Measurements from ENCODE around the gene C3orf22.

C3orf22 gene

GRCh38 chr3:126546013-126546412, 12.7 kb downstream of the C3orf22 start:
- H3K4me3 ChIP-seq (replicated peaks; ENCODE audit: insufficient read depth, low read length) = no peak overlapping the region
- DNase-seq (ENCODE audit: low read depth in 1 of 2, low spot score in 1 of 2) = no peak
- no peaks in the 10 kb centered on the region for H3K27me3 ChIP-seq (ENCODE audit: insufficient read depth, poor library complexity, severe bottlenecking)
- H3K27ac ChIP-seq (replicated peaks) = no peak overlapping the region
- TF ChIP-seq POLR2AphosphoS5 (IDR thresholded peaks at IDR 0.05; ENCODE audit: low read depth) = no peak

GRCh38 chr3:126545544-126545943, 13.2 kb downstream of the C3orf22 start:
- no peak for DNase-seq (ENCODE audit: low read depth in 1 of 2, low spot score in 1 of 2)
- TF ChIP-seq POLR2AphosphoS5 (IDR thresholded peaks at IDR 0.05; ENCODE audit: low read depth) = no peak
- TF ChIP-seq GABPA (IDR thresholded peaks at IDR 0.05; ENCODE audit: low read depth) = no peak
- TF ChIP-seq REST (IDR thresholded peaks at IDR 0.05; ENCODE audit: insufficient replicate concordance, low read depth) = no peak
- no peak for TF ChIP-seq CTCF (IDR thresholded peaks at IDR 0.05; ENCODE audit: insufficient read depth, low read length)
- TF ChIP-seq SPI1 (IDR thresholded peaks at IDR 0.05; ENCODE audit: borderline replicate concordance, low read depth) = no peak
- Histone ChIP-seq H3K27ac (replicated peaks) (no peak overlapping the region), H3K27me3 (ENCODE audit: insufficient read depth, poor library complexity, severe bottlenecking) (no peaks in the 10 kb centered on the region), H3K4me3 (replicated peaks; ENCODE audit: insufficient read depth, low read length) (no peak overlapping the region)

GRCh38 chr3:126544596-126545281, 14.0 kb downstream of the C3orf22 start:
- TF ChIP-seq CTCF (IDR thresholded peaks at IDR 0.05; ENCODE audit: insufficient read depth, low read length) = no peak
- no peak for TF ChIP-seq GABPA (IDR thresholded peaks at IDR 0.05; ENCODE audit: low read depth)
- no peak for TF ChIP-seq POLR2AphosphoS5 (IDR thresholded peaks at IDR 0.05; ENCODE audit: low read depth)
- TF ChIP-seq REST (IDR thresholded peaks at IDR 0.05; ENCODE audit: insufficient replicate concordance, low read depth) = no peak
- no peak for TF ChIP-seq SPI1 (IDR thresholded peaks at IDR 0.05; ENCODE audit: borderline replicate concordance, low read depth)
- no peak for DNase-seq (ENCODE audit: low read depth in 1 of 2, low spot score in 1 of 2)
- no peak overlapping the region for H3K4me3 ChIP-seq (replicated peaks; ENCODE audit: insufficient read depth, low read length)
- H3K27ac ChIP-seq (replicated peaks) = no peak overlapping the region
- no peaks in the 10 kb centered on the region for H3K27me3 ChIP-seq (ENCODE audit: insufficient read depth, poor library complexity, severe bottlenecking)

- TF ChIP-seq REST (IDR thresholded peaks at IDR 0.05; ENCODE audit: insufficient replicate concordance, low read depth) = no peak
- no peak for TF ChIP-seq GABPA (IDR thresholded peaks at IDR 0.05; ENCODE audit: low read depth)
- TF ChIP-seq CTCF (IDR thresholded peaks at IDR 0.05; ENCODE audit: insufficient read depth, low read length) = no peak
- TF ChIP-seq POLR2AphosphoS5 (IDR thresholded peaks at IDR 0.05; ENCODE audit: low read depth) = no peak
- no peak for TF ChIP-seq SPI1 (IDR thresholded peaks at IDR 0.05; ENCODE audit: borderline replicate concordance, low read depth)
- no peak for DNase-seq (ENCODE audit: low read depth in 1 of 2, low spot score in 1 of 2)
- Histone ChIP-seq H3K27me3 (ENCODE audit: insufficient read depth, poor library complexity, severe bottlenecking) (no peaks in the 10 kb centered on the region), H3K27ac (replicated peaks) (no peak overlapping the region), H3K4me3 (replicated peaks; ENCODE audit: insufficient read depth, low read length) (no peak overlapping the region)
Observed at GRCh38 chr3:126543457-126544061, 15.2 kb downstream of the C3orf22 start.
